ENCODE results near the gene HNRNPA3. TPM values are rescaled to one million over a fixed set of nuclear protein-coding genes. Genes with fewer than 3 reads are reported as not detected.

Gene HNRNPA3
- total and polyA plus RNA-seq, 2 of the 13 experiments (the other 11 are each of a cell fraction or from before 2014, with no cell fraction given) = 73.3 to 97.7 TPM

DNA sequence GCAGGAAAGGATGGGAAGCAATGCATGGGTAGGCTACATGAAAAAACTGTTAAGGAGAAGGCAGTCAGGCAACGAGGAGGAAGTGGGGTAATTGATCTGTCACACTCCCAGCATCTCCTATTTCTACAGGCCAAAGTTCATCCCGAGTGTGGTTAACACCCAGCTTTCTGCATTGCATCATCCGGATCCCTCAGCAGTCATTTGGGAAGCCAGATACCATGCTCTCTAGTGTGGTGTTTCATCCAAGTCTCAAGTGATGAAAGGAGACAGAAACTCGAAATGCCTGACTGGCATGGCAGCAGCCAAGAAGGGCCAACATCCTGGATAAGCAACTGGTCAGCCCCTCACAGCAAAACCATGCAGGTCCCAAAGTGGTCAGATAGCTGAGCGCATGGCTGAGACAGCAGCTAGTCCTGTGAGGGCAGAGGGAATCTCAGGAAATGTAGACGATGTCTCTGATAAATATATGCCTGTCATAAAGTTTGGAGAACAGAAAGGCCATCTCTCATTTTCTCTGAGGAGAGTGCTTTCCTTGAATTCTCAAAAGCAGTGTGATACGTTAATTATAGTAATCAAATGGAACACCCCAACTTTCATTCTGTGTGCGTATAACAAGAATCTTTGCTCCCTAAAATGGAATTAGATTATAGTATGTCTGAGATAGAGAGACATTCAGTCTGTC, 24.8 kb upstream of the HNRNPA3 start (continued):
- TF ChIP-seq CHCHD3 (CRISPR knock-in tag; IDR thresholded peaks at IDR 0.05) (no peak), PITX1 (CRISPR knock-in tag; IDR thresholded peaks at IDR 0.05) (peak; percentile 93), TAF15 (IDR thresholded peaks at IDR 0.05; ENCODE audit: low read depth, low read length, poor library complexity, severe bottlenecking) (no peak), ZNF263 (CRISPR knock-in tag; IDR thresholded peaks at IDR 0.05) (no peak), MYC (CRISPR knock-in tag; IDR thresholded peaks at IDR 0.05; ENCODE audit: borderline replicate concordance) (peak; percentile 91), ZNF331 (CRISPR knock-in tag; IDR thresholded peaks at IDR 0.05) (peak; percentile 95), ZNF33B (CRISPR knock-in tag; IDR thresholded peaks at IDR 0.05) (0 out of 2 replicates have a peak, but pooled peaks have one; percentile 17), CBX5 (CRISPR knock-in tag; IDR thresholded peaks at IDR 0.05; ENCODE audit: borderline replicate concordance) (peak; percentile 97; the same call in 1 of the 2 replicates), IKZF4 (CRISPR knock-in tag; IDR thresholded peaks at IDR 0.05; ENCODE audit: borderline replicate concordance, low read depth, not compliant biosample characterization) (no peak), ZNF761 (CRISPR knock-in tag; conservative IDR thresholded peaks at IDR 0.05) (0 out of 2 replicates have a peak, but pooled peaks have one; percentile 19), SYNCRIP (IDR thresholded peaks at IDR 0.05; ENCODE audit: insufficient read depth, low read depth, low read length) (no peak), HHEX (CRISPR knock-in tag; IDR thresholded peaks at IDR 0.05) (peak; percentile 73), LCORL (IDR thresholded peaks at IDR 0.05) (0 out of 2 replicates have a peak, but pooled peaks have one; percentile 33), LCORL (CRISPR knock-in tag; IDR thresholded peaks at IDR 0.05) (peak; percentile 97), ZNF329 (CRISPR knock-in tag; IDR thresholded peaks at IDR 0.05; ENCODE audit: low read depth) (no peak; the same call in 1 of the 2 replicates)
- TF ChIP-seq, protein P1, sequence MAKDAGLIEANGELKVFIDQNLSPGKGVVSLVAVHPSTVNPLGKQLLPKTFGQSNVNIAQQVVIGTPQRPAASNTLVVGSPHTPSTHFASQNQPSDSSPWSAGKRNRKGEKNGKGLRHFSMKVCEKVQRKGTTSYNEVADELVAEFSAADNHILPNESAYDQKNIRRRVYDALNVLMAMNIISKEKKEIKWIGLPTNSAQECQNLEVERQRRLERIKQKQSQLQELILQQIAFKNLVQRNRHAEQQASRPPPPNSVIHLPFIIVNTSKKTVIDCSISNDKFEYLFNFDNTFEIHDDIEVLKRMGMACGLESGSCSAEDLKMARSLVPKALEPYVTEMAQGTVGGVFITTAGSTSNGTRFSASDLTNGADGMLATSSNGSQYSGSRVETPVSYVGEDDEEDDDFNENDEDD (CRISPR knock-in tag; IDR thresholded peaks at IDR 0.05; ENCODE audit: borderline replicate concordance) = peak; percentile 74; the same call in 1 of the 2 replicates
- TF ChIP-seq, protein P2, sequence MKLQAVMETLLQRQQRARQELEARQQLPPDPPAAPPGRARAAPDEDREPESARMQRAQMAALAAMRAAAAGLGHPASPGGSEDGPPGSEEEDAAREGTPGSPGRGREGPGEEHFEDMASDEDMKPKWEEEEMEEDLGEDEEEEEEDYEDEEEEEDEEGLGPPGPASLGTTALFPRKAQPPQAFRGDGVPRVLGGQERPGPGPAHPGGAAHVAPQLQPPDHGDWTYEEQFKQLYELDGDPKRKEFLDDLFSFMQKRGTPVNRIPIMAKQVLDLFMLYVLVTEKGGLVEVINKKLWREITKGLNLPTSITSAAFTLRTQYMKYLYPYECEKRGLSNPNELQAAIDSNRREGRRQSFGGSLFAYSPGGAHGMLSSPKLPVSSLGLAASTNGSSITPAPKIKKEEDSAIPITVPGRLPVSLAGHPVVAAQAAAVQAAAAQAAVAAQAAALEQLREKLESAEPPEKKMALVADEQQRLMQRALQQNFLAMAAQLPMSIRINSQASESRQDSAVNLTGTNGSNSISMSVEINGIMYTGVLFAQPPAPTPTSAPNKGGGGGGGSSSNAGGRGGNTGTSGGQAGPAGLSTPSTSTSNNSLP (IDR thresholded peaks at IDR 0.05; ENCODE audit: low read depth, low read length) = no peak; the same call in 1 of the 2 replicates
- TF ChIP-seq, protein P3, sequence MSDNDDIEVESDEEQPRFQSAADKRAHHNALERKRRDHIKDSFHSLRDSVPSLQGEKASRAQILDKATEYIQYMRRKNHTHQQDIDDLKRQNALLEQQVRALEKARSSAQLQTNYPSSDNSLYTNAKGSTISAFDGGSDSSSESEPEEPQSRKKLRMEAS (IDR thresholded peaks at IDR 0.05) = peak; percentile 94
- TF ChIP-seq, protein P4, sequence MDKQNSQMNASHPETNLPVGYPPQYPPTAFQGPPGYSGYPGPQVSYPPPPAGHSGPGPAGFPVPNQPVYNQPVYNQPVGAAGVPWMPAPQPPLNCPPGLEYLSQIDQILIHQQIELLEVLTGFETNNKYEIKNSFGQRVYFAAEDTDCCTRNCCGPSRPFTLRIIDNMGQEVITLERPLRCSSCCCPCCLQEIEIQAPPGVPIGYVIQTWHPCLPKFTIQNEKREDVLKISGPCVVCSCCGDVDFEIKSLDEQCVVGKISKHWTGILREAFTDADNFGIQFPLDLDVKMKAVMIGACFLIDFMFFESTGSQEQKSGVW (CRISPR knock-in tag; IDR thresholded peaks at IDR 0.05; ENCODE audit: borderline replicate concordance) = no peak
- TF ChIP-seq, protein P5, sequence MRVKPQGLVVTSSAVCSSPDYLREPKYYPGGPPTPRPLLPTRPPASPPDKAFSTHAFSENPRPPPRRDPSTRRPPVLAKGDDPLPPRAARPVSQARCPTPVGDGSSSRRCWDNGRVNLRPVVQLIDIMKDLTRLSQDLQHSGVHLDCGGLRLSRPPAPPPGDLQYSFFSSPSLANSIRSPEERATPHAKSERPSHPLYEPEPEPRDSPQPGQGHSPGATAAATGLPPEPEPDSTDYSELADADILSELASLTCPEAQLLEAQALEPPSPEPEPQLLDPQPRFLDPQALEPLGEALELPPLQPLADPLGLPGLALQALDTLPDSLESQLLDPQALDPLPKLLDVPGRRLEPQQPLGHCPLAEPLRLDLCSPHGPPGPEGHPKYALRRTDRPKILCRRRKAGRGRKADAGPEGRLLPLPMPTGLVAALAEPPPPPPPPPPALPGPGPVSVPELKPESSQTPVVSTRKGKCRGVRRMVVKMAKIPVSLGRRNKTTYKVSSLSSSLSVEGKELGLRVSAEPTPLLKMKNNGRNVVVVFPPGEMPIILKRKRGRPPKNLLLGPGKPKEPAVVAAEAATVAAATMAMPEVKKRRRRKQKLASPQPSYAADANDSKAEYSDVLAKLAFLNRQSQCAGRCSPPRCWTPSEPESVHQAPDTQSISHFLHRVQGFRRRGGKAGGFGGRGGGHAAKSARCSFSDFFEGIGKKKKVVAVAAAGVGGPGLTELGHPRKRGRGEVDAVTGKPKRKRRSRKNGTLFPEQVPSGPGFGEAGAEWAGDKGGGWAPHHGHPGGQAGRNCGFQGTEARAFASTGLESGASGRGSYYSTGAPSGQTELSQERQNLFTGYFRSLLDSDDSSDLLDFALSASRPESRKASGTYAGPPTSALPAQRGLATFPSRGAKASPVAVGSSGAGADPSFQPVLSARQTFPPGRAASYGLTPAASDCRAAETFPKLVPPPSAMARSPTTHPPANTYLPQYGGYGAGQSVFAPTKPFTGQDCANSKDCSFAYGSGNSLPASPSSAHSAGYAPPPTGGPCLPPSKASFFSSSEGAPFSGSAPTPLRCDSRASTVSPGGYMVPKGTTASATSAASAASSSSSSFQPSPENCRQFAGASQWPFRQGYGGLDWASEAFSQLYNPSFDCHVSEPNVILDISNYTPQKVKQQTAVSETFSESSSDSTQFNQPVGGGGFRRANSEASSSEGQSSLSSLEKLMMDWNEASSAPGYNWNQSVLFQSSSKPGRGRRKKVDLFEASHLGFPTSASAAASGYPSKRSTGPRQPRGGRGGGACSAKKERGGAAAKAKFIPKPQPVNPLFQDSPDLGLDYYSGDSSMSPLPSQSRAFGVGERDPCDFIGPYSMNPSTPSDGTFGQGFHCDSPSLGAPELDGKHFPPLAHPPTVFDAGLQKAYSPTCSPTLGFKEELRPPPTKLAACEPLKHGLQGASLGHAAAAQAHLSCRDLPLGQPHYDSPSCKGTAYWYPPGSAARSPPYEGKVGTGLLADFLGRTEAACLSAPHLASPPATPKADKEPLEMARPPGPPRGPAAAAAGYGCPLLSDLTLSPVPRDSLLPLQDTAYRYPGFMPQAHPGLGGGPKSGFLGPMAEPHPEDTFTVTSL (CRISPR knock-in tag; IDR thresholded peaks at IDR 0.05; ENCODE audit: borderline replicate concordance) = peak; percentile 91

All from HepG2 (cell line).